Measurements from ENCODE around the gene STK17A.
"Not testable (repeated sequence)": the region's sequence is repeated elsewhere in the genome, so short reads cannot be mapped to it uniquely, and the experiment has no call there.

The STK17A gene

DNA sequence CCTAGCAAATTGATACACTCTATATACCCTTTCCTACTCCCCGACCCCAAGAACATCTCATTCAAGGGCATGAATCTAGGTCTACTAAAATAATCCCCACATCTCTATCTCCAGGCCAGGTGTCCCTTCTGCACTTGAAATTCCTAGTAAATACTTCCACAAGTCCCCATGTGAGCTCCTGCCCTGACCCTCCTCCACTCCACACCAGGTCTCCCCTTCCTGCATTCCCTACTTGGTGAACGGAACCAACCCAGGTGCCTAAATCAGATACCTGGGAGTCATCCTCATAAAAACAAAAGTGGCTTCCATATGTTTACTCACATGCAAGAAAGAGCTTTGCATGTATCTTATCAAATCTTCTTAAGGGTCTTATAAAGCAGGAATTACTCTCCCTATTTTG lies 77.2 kb downstream of the STK17A start:
- no peak for DNase-seq

- no peak for DNase-seq
These were observed 81.8 kb downstream of the STK17A start for GRCh38 chr7:43664681-43665080.

- DNase-seq = no peak
These were observed 84.0 kb downstream of the STK17A start for GRCh38 chr7:43666938-43667337.

- DNase-seq = no peak
These were observed 85.1 kb downstream of the STK17A start for GRCh38 chr7:43668035-43668434.

DNA sequence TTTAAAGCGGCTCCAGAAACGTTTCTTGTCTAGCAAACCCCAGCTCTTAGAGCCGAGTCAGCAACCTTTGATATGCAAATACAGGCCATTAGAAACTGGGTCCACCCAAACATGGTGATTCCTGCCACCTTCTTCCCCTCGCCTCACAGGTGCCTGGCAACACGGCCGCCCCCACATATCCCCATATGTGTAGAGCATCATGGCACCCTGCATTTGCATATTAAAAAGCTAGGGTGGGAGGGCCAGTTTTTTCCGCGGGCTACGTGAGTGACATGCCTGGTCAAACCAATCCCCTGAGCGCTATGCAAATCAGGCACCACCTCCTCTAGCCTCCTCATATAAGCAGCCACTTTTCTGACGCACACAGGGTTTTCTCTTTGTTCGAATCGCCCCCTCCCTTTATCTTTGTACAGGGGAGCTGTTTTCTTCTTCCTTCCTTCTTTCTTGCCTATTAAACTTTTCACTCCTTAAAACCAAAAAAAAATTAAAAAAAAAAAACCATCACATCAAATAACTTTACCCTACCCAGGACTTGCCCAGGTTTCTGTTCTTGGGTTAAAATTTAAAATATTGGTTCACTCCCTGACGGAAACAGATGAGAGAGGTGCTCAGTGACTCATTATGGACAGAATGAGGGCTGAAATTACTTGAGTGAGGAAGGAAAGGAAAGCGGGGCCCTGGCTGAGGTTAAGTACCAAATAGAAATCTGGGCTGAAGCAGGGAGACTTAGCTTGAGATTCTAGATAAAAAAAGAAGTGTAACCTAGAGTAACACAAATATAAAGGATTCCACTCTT lies 86.6 kb downstream of the STK17A start:
- peak; percentile 81 for DNase-seq

GRCh38 chr7:43671521-43671920 lies 88.6 kb downstream of the STK17A start:
- DNase-seq = no peak

DNA sequence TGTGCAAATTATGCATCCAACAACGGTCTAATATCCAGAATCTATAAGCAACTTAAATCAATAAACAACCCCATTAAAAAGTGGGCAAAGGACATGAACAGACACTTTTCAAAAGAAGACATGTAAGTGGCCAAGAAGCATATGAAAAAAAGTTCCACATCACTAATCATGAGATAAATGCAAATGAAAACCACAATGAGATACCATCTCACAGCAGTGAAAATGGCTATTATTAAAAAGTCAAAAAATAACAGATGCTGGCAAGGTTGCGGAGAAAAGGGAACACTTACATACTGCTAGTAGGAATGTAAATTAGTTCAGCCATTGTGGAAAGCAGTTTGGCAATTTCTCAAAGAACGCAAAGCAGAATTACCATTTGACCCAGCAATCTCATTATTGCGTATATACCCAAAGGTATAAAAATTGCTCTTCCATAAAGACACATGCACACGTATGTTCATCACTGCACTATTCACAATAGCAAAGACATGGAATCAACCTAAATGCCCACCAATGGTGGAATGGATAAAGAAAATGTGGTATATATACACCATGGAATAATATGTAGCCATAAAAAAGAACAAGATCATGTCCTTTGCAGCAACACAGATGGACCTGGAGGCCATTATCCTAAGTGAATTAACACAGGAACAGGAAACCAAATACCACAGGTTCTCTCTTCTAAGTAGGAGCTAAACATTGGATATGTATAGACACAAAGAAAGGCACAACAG lies 90.5 kb downstream of the STK17A start:
- not testable (repeated sequence) for DNase-seq

GRCh38 chr7:43674559-43675436 lies 91.9 kb downstream of the STK17A start:
- DNase-seq = no peak

Measured in activated CD4-positive, alpha-beta T cell treated with anti-CD3 and anti-CD28 coated beads, Interleukin-2, Interleukin-6, amounts not matched to agents 100 ng/mL and 50 ng/mL, durations not matched to agents 16 hours and 8 hours (primary cell).